ENCODE data around the gene KLHL33. TPM values are rescaled to one million over a fixed set of nuclear protein-coding genes. Genes with fewer than 3 reads are reported as not detected.

The KLHL33 gene
- total and polyA plus RNA-seq, 2 experiments from 2014 or later = not detected

GRCh38 chr14:20434701-20435581 lies 1.0 kb downstream of the KLHL33 start:
- TF ChIP-seq EZH2 (IDR thresholded peaks at IDR 0.05; ENCODE audit: insufficient read depth, poor library complexity, severe bottlenecking) (no peak), EZH2phosphoT487 (IDR thresholded peaks at IDR 0.05; ENCODE audit: insufficient read depth, low read depth) (no peak)
- H3K4me2 ChIP-seq (ENCODE audit: unreplicated experiment) = peak overlapping the region; percentile 9
- H3K27ac ChIP-seq = no peak overlapping the region
- H3K4me3 ChIP-seq = no peak overlapping the region; the same call in 1 of the 2 replicates
- no peaks in the 10 kb centered on the region for H3K9me2 ChIP-seq (ENCODE audit: insufficient read depth)
- H3F3A ChIP-seq (ENCODE audit: insufficient read depth) = no peaks in the 10 kb centered on the region
- no peaks in the 10 kb centered on the region for H4K20me1 ChIP-seq (ENCODE audit: insufficient read depth)
- H3K36me3 ChIP-seq (ENCODE audit: low read depth) = no peaks in the 10 kb centered on the region
- H2AFZ ChIP-seq = peak overlapping the region; percentile 63
- no peaks in the 10 kb centered on the region for H3K9me3 ChIP-seq (ENCODE audit: low read depth)
- no peak overlapping the region for H3K9ac ChIP-seq
- no peaks in the 10 kb centered on the region for H3K79me2 ChIP-seq (ENCODE audit: insufficient read depth)
- 30 to 31% methylated on average over 34 to 44 of the region's 44 CpGs for WGBS, 2 experiments (ENCODE audit: low coverage in 1 of 2, low lambda C conversion rate in 2 of 2, missing lambda C conversion rate in 2 of 2)
- no peak for DNase-seq
- no peaks in the 10 kb centered on the region for H3K27me3 ChIP-seq (replicated peaks; ENCODE audit: insufficient read depth)
- peaks cover 9% of the 10 kb centered on the region for H3K4me1 ChIP-seq (ENCODE audit: insufficient read depth)
- in situ Hi-C loops (cut with MboI) = no loop called here

DNA sequence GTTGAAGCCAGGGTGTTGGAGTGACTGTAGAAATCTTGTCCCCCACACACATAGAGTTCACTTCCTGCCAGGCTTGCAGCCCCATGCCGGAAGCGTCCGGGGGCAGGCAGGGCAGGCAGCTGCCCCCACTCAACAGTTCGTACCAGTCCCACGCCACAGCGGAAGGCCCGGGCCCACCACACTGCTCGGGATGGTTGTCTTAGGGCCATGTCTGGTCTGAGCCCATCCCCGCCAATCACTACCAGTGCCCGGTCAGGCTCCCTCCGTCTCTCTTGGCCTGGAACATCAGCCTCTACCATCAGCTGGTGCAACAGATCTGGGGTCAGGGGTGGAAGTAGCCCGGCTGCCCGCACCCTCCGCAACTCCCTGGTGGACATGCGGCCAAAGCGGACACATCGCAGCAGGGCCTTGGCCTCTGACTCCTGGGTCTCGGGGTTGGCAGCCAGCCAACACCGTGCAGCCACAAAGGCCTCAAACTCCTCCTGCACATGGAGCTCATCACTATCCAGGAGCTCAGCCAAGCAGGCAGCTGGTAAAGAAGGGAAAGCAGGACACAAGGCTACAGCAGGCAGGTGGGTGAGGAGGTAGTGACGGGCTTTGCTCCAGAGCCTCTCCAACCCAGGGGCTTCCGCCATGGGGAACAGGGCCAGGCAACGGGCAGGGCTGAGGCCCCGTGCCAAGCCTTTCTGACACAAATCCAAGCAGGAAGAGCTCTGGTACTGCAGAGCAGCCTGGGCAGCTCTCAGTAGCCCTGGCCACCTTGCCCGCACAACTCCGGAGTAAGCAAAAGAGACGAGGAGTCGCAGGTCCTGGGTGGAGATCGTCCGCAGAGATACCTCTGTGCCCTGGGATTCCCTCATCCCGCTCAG lies 5.9 kb downstream of the KLHL33 start:
- no peak overlapping the region for H3K4me3 ChIP-seq
- no peaks in the 10 kb centered on the region for H3K9me3 ChIP-seq (ENCODE audit: low read depth)
- H3K36me3 ChIP-seq (ENCODE audit: low read depth) = no peaks in the 10 kb centered on the region
- H3K79me2 ChIP-seq (ENCODE audit: insufficient read depth) = no peaks in the 10 kb centered on the region
- TF ChIP-seq EZH2phosphoT487 (IDR thresholded peaks at IDR 0.05; ENCODE audit: insufficient read depth, low read depth) (no peak), EZH2 (IDR thresholded peaks at IDR 0.05; ENCODE audit: insufficient read depth, poor library complexity, severe bottlenecking) (no peak)
- no peak overlapping the region for H3K4me2 ChIP-seq (ENCODE audit: unreplicated experiment)
- in situ Hi-C loops (cut with MboI) = no loop called here
- H3K9ac ChIP-seq = no peak overlapping the region
- H3K27me3 ChIP-seq (replicated peaks; ENCODE audit: insufficient read depth) = no peaks in the 10 kb centered on the region
- H4K20me1 ChIP-seq (ENCODE audit: insufficient read depth) = no peaks in the 10 kb centered on the region
- H3K4me1 ChIP-seq (ENCODE audit: insufficient read depth) = no peaks in the 10 kb centered on the region
- H2AFZ ChIP-seq = no peak overlapping the region
- no peaks in the 10 kb centered on the region for H3F3A ChIP-seq (ENCODE audit: insufficient read depth)
- H3K9me2 ChIP-seq (ENCODE audit: insufficient read depth) = no peaks in the 10 kb centered on the region
- DNase-seq = no peak
- WGBS, 2 experiments (ENCODE audit: low coverage in 1 of 2, low lambda C conversion rate in 2 of 2, missing lambda C conversion rate in 2 of 2) = 77 to 78% methylated on average over 29 of the region's 30 CpGs
- no peak overlapping the region for H3K27ac ChIP-seq

DNA sequence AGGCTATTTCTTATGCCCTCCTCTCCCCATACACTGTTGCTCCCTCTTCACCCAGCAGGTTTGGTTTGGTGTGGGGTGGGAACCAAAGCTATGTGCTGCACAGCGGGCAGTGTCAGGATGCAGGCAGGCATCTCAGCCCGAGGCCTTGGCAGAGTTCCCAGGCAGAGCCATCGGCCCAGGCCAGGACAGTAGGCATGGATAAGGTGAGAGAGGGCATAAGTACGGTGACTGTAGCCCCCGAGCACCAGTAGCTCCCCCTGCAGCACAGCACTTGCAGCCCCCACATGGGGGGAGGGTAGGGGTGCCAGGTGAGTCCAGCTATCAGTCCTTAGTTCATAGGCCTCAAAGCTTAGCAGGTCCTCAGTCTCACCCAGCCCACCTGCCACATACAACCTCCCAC lies 7.2 kb downstream of the KLHL33 start:
- no peak overlapping the region for H3K27ac ChIP-seq
- H3K79me2 ChIP-seq (ENCODE audit: insufficient read depth) = no peaks in the 10 kb centered on the region
- H3F3A ChIP-seq (ENCODE audit: insufficient read depth) = no peaks in the 10 kb centered on the region
- TF ChIP-seq EZH2phosphoT487 (IDR thresholded peaks at IDR 0.05; ENCODE audit: insufficient read depth, low read depth) (no peak), EZH2 (IDR thresholded peaks at IDR 0.05; ENCODE audit: insufficient read depth, poor library complexity, severe bottlenecking) (no peak)
- no peak overlapping the region for H3K4me3 ChIP-seq
- H3K4me2 ChIP-seq (ENCODE audit: unreplicated experiment) = no peak overlapping the region
- 59 to 61% methylated on average over 5 of the region's 5 CpGs for WGBS, 2 experiments (ENCODE audit: low coverage in 1 of 2, low lambda C conversion rate in 2 of 2, missing lambda C conversion rate in 2 of 2)
- H2AFZ ChIP-seq = no peak overlapping the region
- H3K4me1 ChIP-seq (ENCODE audit: insufficient read depth) = no peaks in the 10 kb centered on the region
- no peak for DNase-seq
- H3K27me3 ChIP-seq (replicated peaks; ENCODE audit: insufficient read depth) = no peaks in the 10 kb centered on the region
- no peaks in the 10 kb centered on the region for H4K20me1 ChIP-seq (ENCODE audit: insufficient read depth)
- in situ Hi-C loops (cut with MboI) = no loop called here
- no peaks in the 10 kb centered on the region for H3K9me3 ChIP-seq (ENCODE audit: low read depth)
- no peaks in the 10 kb centered on the region for H3K36me3 ChIP-seq (ENCODE audit: low read depth)
- no peak overlapping the region for H3K9ac ChIP-seq
- no peaks in the 10 kb centered on the region for H3K9me2 ChIP-seq (ENCODE audit: insufficient read depth)

DNA sequence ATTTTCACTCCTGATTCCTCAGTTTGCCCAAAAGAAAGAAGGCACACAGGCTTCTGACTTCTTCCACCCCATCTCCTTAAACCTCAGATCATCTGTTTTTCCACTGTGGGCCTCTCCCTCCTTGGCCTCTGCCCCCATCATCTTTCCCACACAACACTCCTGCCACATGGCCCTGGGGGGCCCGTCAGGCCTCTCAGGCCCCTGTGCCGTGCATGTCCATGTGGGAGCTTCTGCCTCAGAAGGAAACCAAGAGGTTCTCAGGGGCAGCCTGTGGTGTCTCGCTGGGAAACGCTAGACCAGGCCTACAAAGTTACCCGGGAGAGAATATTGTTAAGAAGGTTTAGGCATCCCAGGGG lies 8.0 kb downstream of the KLHL33 start:
- no peaks in the 10 kb centered on the region for H3K79me2 ChIP-seq (ENCODE audit: insufficient read depth)
- H3K9me2 ChIP-seq (ENCODE audit: insufficient read depth) = no peaks in the 10 kb centered on the region
- in situ Hi-C loops (cut with MboI) = no loop called here
- H3K27ac ChIP-seq = no peak overlapping the region
- WGBS, 2 experiments (ENCODE audit: low coverage in 1 of 2, low lambda C conversion rate in 2 of 2, missing lambda C conversion rate in 2 of 2) = 73 to 79% methylated on average over 5 of the region's 5 CpGs
- H3K4me2 ChIP-seq (ENCODE audit: unreplicated experiment) = no peak overlapping the region
- H3K36me3 ChIP-seq (ENCODE audit: low read depth) = no peaks in the 10 kb centered on the region
- DNase-seq = no peak
- no peak overlapping the region for H3K4me3 ChIP-seq
- TF ChIP-seq EZH2 (IDR thresholded peaks at IDR 0.05; ENCODE audit: insufficient read depth, poor library complexity, severe bottlenecking) = no peak
- TF ChIP-seq EZH2phosphoT487 (IDR thresholded peaks at IDR 0.05; ENCODE audit: insufficient read depth, low read depth) = no peak
- H3K9me3 ChIP-seq (ENCODE audit: low read depth) = no peaks in the 10 kb centered on the region
- no peaks in the 10 kb centered on the region for H3K27me3 ChIP-seq (replicated peaks; ENCODE audit: insufficient read depth)
- H3F3A ChIP-seq (ENCODE audit: insufficient read depth) = no peaks in the 10 kb centered on the region
- no peaks in the 10 kb centered on the region for H4K20me1 ChIP-seq (ENCODE audit: insufficient read depth)
- H3K9ac ChIP-seq = no peak overlapping the region
- peak overlapping the region; percentile 78; the same call in 1 of the 2 replicates for H2AFZ ChIP-seq
- H3K4me1 ChIP-seq (ENCODE audit: insufficient read depth) = no peaks in the 10 kb centered on the region
